Measurements from ENCODE around the gene CPAMD8.
"Not testable (repeated sequence)": the region's sequence is repeated elsewhere in the genome, so short reads cannot be mapped to it uniquely, and the experiment has no call there.

The CPAMD8 gene

DNA sequence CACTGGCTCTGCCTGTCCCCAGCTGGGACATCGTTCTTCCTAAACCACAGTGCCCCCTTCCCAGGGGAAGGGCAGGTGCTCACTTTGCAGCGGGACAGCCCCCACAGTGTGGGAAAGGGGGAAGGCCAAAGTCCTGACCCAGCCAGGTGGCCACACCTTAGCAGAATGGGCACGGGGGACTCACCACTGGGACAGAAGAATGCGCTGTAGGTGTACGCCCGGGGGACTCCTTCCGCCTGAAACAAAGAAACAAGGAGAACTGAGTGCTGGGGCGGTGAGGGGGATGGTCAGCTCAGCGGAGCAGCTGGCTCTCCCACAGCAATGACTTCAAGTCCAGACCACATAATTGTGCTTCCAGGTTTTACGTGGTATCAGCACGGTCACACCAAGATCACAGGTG is 88.4 kb downstream of the CPAMD8 start:
- TF ChIP-seq, protein P1, sequence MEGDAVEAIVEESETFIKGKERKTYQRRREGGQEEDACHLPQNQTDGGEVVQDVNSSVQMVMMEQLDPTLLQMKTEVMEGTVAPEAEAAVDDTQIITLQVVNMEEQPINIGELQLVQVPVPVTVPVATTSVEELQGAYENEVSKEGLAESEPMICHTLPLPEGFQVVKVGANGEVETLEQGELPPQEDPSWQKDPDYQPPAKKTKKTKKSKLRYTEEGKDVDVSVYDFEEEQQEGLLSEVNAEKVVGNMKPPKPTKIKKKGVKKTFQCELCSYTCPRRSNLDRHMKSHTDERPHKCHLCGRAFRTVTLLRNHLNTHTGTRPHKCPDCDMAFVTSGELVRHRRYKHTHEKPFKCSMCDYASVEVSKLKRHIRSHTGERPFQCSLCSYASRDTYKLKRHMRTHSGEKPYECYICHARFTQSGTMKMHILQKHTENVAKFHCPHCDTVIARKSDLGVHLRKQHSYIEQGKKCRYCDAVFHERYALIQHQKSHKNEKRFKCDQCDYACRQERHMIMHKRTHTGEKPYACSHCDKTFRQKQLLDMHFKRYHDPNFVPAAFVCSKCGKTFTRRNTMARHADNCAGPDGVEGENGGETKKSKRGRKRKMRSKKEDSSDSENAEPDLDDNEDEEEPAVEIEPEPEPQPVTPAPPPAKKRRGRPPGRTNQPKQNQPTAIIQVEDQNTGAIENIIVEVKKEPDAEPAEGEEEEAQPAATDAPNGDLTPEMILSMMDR (IDR thresholded peaks at IDR 0.05) = no peak
- peaks cover 37% of the 10 kb centered on the region for H3K9me3 Mint-ChIP-seq
- DNase-seq = no peak
- H3K27ac Mint-ChIP-seq = no peak overlapping the region
- H3K4me3 Mint-ChIP-seq = no peak overlapping the region
- peaks cover 11% of the 10 kb centered on the region for H3K27me3 Mint-ChIP-seq (ENCODE audit: low read depth, poor library complexity)
- no peaks in the 10 kb centered on the region for H3K4me1 Mint-ChIP-seq
- peaks cover 78% of the 10 kb centered on the region for H3K36me3 Mint-ChIP-seq (ENCODE audit: low read depth)

DNA sequence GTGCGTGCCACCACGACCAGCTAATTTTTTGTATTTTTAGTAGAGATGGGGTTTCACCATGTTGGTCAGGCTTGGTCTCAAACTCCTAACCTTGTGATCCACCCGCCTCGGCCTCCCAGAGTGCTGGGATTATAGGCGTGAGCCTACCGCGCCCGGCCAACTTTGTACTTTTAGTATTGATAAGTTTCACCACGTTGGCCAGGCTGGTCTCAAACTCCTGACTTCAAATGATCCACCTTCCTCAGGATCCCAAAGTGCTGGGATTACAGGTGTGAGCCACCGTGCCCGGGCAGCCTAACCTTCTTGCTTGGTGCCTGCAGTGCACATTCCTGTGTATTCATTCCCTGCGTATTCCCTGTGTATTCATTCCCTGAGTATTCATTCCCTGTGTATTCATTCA is 88.8 kb downstream of the CPAMD8 start:
- H3K27ac Mint-ChIP-seq, H3K4me1 Mint-ChIP-seq, H3K4me3 Mint-ChIP-seq, DNase-seq: not testable (repeated sequence)
- Mint-ChIP-seq H3K36me3 (ENCODE audit: low read depth) (peaks cover 80% of the 10 kb centered on the region), H3K9me3 (peaks cover 37% of the 10 kb centered on the region), H3K27me3 (ENCODE audit: low read depth, poor library complexity) (peaks cover 11% of the 10 kb centered on the region)

DNA sequence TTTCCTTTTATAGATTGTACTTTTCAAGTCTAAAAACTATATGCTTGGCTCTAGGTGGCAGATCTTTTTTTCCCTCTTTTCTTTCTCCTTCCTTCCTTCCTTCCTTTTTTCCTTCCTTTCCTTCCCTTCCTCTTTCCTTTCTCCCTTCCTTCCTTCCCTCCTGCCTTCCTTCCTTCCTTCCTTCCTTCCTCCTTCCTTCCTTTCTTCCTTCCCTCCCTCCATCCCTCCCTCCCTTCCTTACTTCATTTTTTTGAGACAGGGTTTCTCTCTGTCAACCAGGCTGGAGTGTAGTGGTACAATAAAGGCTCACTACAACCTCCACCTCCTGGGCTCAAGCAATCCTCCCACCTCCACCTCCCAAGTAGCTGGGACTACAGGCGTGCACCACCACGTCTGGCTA is 89.7 kb downstream of the CPAMD8 start:
- Mint-ChIP-seq H3K4me3 (no peak overlapping the region), H3K36me3 (ENCODE audit: low read depth) (peaks cover 80% of the 10 kb centered on the region), H3K4me1 (no peaks in the 10 kb centered on the region), H3K27me3 (ENCODE audit: low read depth, poor library complexity) (peaks cover 11% of the 10 kb centered on the region), H3K27ac (no peak overlapping the region), H3K9me3 (peaks cover 40% of the 10 kb centered on the region)
- TF ChIP-seq, protein P1 (IDR thresholded peaks at IDR 0.05) = no peak
- DNase-seq = no peak

DNA sequence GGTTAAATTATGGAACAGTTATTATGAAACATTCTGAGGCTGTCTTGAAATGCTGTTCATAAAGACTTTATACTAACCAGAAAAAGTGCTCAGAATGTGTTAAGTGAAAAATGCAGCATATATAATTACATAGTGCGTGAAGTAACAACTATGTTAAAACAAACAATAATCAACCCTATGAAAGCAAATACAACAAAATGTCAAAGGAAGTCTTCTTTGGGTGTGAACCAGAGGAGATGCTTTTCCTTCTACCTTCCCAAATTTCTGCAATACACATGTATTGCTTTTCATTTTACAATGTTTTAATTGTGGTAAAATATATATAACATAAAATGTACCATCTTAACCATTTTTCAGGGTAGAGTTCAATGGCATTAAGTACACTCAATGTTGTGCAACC is 92.1 kb downstream of the CPAMD8 start:
- H3K9me3 Mint-ChIP-seq = peaks cover 43% of the 10 kb centered on the region
- no peak for DNase-seq
- no peak overlapping the region for H3K27ac Mint-ChIP-seq
- H3K27me3 Mint-ChIP-seq (ENCODE audit: low read depth, poor library complexity) = peaks cover 16% of the 10 kb centered on the region
- TF ChIP-seq, protein P1 (IDR thresholded peaks at IDR 0.05) = no peak
- no peak overlapping the region for H3K4me3 Mint-ChIP-seq
- peaks cover 70% of the 10 kb centered on the region for H3K36me3 Mint-ChIP-seq (ENCODE audit: low read depth)
- H3K4me1 Mint-ChIP-seq = no peaks in the 10 kb centered on the region

DNA sequence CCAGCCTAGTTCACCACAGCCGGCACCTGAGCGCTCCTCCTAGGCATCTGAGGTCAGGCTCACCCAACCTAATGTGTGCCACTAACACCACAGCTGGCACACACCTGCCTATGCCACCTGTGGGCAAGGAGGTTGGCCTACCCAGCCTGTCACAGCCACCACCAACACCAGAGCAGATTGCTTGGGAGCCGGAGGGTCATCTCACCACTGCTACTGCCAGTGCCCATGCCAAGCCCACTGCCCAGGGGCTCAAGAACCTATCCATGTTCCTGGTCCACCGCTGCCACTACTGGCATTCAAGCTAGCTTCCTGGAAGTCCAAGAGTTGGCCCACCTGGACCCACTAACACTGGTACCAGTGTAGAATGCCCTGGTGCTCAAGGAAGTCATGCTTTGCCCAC is 95.3 kb downstream of the CPAMD8 start:
- TF ChIP-seq, protein P1 (IDR thresholded peaks at IDR 0.05) = no peak

DNA sequence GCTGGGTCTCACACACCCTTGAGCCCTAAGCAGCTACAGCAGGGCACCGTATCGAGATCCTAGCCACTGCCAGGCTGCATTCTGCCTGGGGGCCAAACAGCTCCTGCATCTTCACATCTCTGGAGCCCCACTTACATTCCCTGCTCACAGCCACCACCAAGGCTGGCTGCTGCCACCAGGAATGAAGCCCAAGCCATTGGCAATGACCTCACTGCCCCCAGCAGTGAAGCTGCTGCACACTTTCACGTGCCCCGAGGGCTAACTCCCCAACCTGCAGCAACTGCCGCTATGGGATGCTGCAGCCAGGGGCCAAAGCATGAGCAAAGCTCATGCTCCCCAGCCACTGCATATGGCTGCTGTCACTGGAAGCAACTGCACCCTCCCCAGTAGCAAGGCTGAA is 95.9 kb downstream of the CPAMD8 start:
- H3K9me3 Mint-ChIP-seq = peaks cover 60% of the 10 kb centered on the region
- no peak overlapping the region for H3K4me3 Mint-ChIP-seq
- peaks cover 74% of the 10 kb centered on the region for H3K36me3 Mint-ChIP-seq (ENCODE audit: low read depth)
- TF ChIP-seq, protein P1 (IDR thresholded peaks at IDR 0.05) = no peak
- no peaks in the 10 kb centered on the region for H3K4me1 Mint-ChIP-seq
- peaks cover 16% of the 10 kb centered on the region for H3K27me3 Mint-ChIP-seq (ENCODE audit: low read depth, poor library complexity)
- H3K27ac Mint-ChIP-seq = no peak overlapping the region
- DNase-seq = no peak

More for the DNA sequence above, 95.3 kb downstream of the CPAMD8 start:
- Mint-ChIP-seq H3K4me1 (no peaks in the 10 kb centered on the region), H3K36me3 (ENCODE audit: low read depth) (peaks cover 77% of the 10 kb centered on the region), H3K27ac (no peak overlapping the region), H3K9me3 (peaks cover 60% of the 10 kb centered on the region), H3K27me3 (ENCODE audit: low read depth, poor library complexity) (peaks cover 16% of the 10 kb centered on the region), H3K4me3 (no peak overlapping the region)
- no peak for DNase-seq
